H1 (cell line): ENCODE measurements around the gene SLC12A6. TPM values are rescaled to one million over a fixed set of nuclear protein-coding genes. Genes with fewer than 3 reads are reported as not detected.

Experiments used
- CTCF ChIA-PET: fragments of 300-600 bp; sonication (Branson Sonifier 250); formaldehyde crosslinking; loops from one replicate; lab custom pipeline; 2021; ENCODE audit not compliant: partially characterized antibody; lab: Charles Lee
- POLR2A ChIA-PET: fragments of 300-600 bp; sonication (Branson Sonifier 250); formaldehyde crosslinking; loops from one replicate; lab custom pipeline; 2021; ENCODE audit warnings: inconsistent platforms; ENCODE audit not compliant: partially characterized antibody; lab: Charles Lee
- DNase-seq, 2 experiments: peaks; one replicate each; pipeline versions ENCODE4 v3.0.0 to v3.0.0-alpha.2; 2010 to 2022; ENCODE audit warnings: low spot score in 2 of 2, low read depth in 1 of 2, mixed read lengths in 1 of 2
- FAIRE-seq: peaks from 2 replicates; lab custom pipeline; 2011; peaks lifted over from hg19 to GRCh38; lab: Jason Lieb, UNC
- H2AFZ ChIP-seq: 2 replicates; pipeline ENCODE4 v1.8.1; 2012; ENCODE audit warnings: low read length, inconsistent platforms
- H2AK5ac ChIP-seq: 2 replicates; pipeline ENCODE4 v1.6.1; 2013; ENCODE audit warnings: low read depth, low read length
- H2BK120ac ChIP-seq: replicated peaks from 2 replicates; pipeline ENCODE3; 2013; ENCODE audit warnings: low read depth, low read length, inconsistent platforms
- H2BK12ac ChIP-seq: 2 replicates; pipeline ENCODE4 v1.6.1; 2013; ENCODE audit warnings: low read depth, low read length
- H2BK15ac ChIP-seq: 2 replicates; pipeline ENCODE4 v1.6.1; 2013; ENCODE audit warnings: low read length
- H2BK20ac ChIP-seq: 2 replicates; pipeline ENCODE4 v1.6.1; 2013; ENCODE audit warnings: low read length
- H2BK5ac ChIP-seq: 2 replicates; pipeline ENCODE4 v1.6.1; 2013; ENCODE audit warnings: low read depth, low read length
- H3K14ac ChIP-seq: 2 replicates; pipeline ENCODE4 v1.6.1; 2013; ENCODE audit warnings: inconsistent platforms; ENCODE audit not compliant: insufficient read length
- H3K18ac ChIP-seq: 2 replicates; pipeline ENCODE4 v1.6.1; 2013; ENCODE audit warnings: low read length; ENCODE audit errors: extremely low read depth
- H3K23ac ChIP-seq: 2 replicates; pipeline ENCODE4 v1.6.1; 2013; ENCODE audit warnings: inconsistent platforms; ENCODE audit not compliant: insufficient read length
- H3K23me2 ChIP-seq: 2 replicates; pipeline ENCODE4 v1.6.1; 2013; ENCODE audit warnings: low read depth, low read length
- H3K27ac ChIP-seq: 2 replicates; pipeline ENCODE4 v1.6.1; 2011; ENCODE audit warnings: low read depth, low read length, inconsistent platforms
- H3K27me3 ChIP-seq, 4 experiments: replicated peaks in 1 of 4; 1 replicate in 1 of 4; 2 replicates in 3 of 4; pipeline versions ENCODE4 v1.6.1 to v1.8.1; 2011 to 2013; ENCODE audit warnings: low read length in 3 of 4, mild to moderate bottlenecking in 3 of 4, inconsistent platforms in 2 of 4, mixed read lengths in 2 of 4, moderate library complexity in 1 of 4; ENCODE audit not compliant: control insufficient read depth in 3 of 4, insufficient read depth in 3 of 4; ENCODE audit errors: extremely low read depth in 1 of 4
- H3K36me3 ChIP-seq, 4 experiments: 2 replicates each; pipeline versions ENCODE4 v1.6.1 to v1.8.1; 2011 to 2013; ENCODE audit warnings: mild to moderate bottlenecking in 4 of 4, low read length in 3 of 4, moderate library complexity in 2 of 4, control low read depth in 1 of 4, inconsistent platforms in 1 of 4; ENCODE audit not compliant: insufficient read depth in 4 of 4, control insufficient read depth in 2 of 4
- H3K4ac ChIP-seq: replicated peaks from 2 replicates; pipeline ENCODE3; 2013; ENCODE audit warnings: low read length, low read depth, mixed read lengths, inconsistent platforms; ENCODE audit not compliant: insufficient read length
- H3K4me1 ChIP-seq, 4 experiments: replicated peaks in 1 of 4; 1 replicate in 1 of 4; 2 replicates in 3 of 4; pipeline versions ENCODE4 v1.6.1 to v1.8.1; 2011 to 2013; ENCODE audit warnings: low read length in 3 of 4, inconsistent platforms in 2 of 4, mixed read lengths in 1 of 4; ENCODE audit not compliant: insufficient read depth in 4 of 4, control insufficient read depth in 3 of 4
- H3K4me2 ChIP-seq, 2 experiments: 2 replicates each; pipeline versions ENCODE4 v1.6.1 to v1.8.1; 2011 to 2013; ENCODE audit warnings: low read depth in 2 of 2, low read length in 2 of 2, control low read depth in 1 of 2, inconsistent platforms in 1 of 2, mild to moderate bottlenecking in 1 of 2; ENCODE audit not compliant: insufficient read depth in 1 of 2
- H3K4me3 ChIP-seq, 4 experiments: fragments of 200-600, 300-600 bp in 1 of 4; sonication (generic), shearing (Covaris generic), sonication (Bioruptor Twin) in 1 of 4; 2 replicates each; pipeline versions ENCODE4 v1.5.1 to v1.8.1; 2011 to 2016; ENCODE audit warnings: low read length in 4 of 4, low read depth in 3 of 4, control low read depth in 2 of 4, inconsistent platforms in 2 of 4, mild to moderate bottlenecking in 2 of 4, mixed read lengths in 1 of 4, moderate library complexity in 1 of 4; ENCODE audit not compliant: insufficient read depth in 2 of 4; ENCODE audit errors: extremely low read depth in 1 of 4
- H3K56ac ChIP-seq: replicated peaks from 2 replicates; pipeline ENCODE3; 2013; ENCODE audit warnings: low read depth, mild to moderate bottlenecking, mixed read lengths, low read length, inconsistent platforms; ENCODE audit not compliant: insufficient read length
- H3K79me1 ChIP-seq: 2 replicates; pipeline ENCODE4 v1.6.1; 2013; ENCODE audit warnings: low read depth, low read length, control low read depth
- H3K79me2 ChIP-seq, 2 experiments: 2 replicates each; pipeline versions ENCODE4 v1.6.1 to v1.8.1; 2012 to 2013; ENCODE audit warnings: low read length in 2 of 2, mild to moderate bottlenecking in 2 of 2, inconsistent platforms in 1 of 2; ENCODE audit not compliant: insufficient read depth in 2 of 2, control insufficient read depth in 1 of 2
- H3K9ac ChIP-seq, 4 experiments: replicated peaks in 1 of 4; 1 replicate in 1 of 4; 2 replicates in 3 of 4; pipeline versions ENCODE4 v1.6.1 to v1.8.1; 2011 to 2013; ENCODE audit warnings: low read depth in 3 of 4, low read length in 3 of 4, control low read depth in 2 of 4, mild to moderate bottlenecking in 2 of 4, moderate library complexity in 2 of 4, inconsistent platforms in 1 of 4; ENCODE audit errors: extremely low read depth in 1 of 4
- H3K9me3 ChIP-seq, 2 experiments: 2 replicates each; pipeline versions ENCODE4 v1.6.1 to v1.8.1; 2012 to 2013; ENCODE audit warnings: mild to moderate bottlenecking in 2 of 2, moderate library complexity in 2 of 2, control low read depth in 1 of 2, inconsistent platforms in 1 of 2, low read depth in 1 of 2, low read length in 1 of 2, mixed read lengths in 1 of 2; ENCODE audit not compliant: insufficient read depth in 2 of 2
- H4K20me1 ChIP-seq, 2 experiments: replicated peaks in 1 of 2; 2 replicates each; pipeline versions ENCODE3 to v1.8.1; 2011 to 2013; ENCODE audit warnings: inconsistent platforms in 2 of 2, low read length in 2 of 2, mild to moderate bottlenecking in 1 of 2; ENCODE audit not compliant: insufficient read depth in 2 of 2, control insufficient read depth in 1 of 2
- H4K5ac ChIP-seq: 2 replicates; pipeline ENCODE4 v1.6.1; 2013; ENCODE audit warnings: low read length, low read depth, mixed read lengths, inconsistent platforms; ENCODE audit not compliant: insufficient read length
- H4K8ac ChIP-seq: 2 replicates; pipeline ENCODE4 v1.8.0; 2013; ENCODE audit warnings: mild to moderate bottlenecking, moderate library complexity, low read length, inconsistent platforms; ENCODE audit not compliant: insufficient read depth; ENCODE audit errors: extremely low read depth
- H4K91ac ChIP-seq: replicated peaks from 2 replicates; pipeline ENCODE3; 2013; ENCODE audit warnings: low read length, mixed read lengths, inconsistent platforms; ENCODE audit not compliant: insufficient read length
- ATF2 ChIP-seq: IDR thresholded peaks from 2 replicates; pipeline ENCODE4 v1.6.1; 2012; ENCODE audit warnings: low read length, inconsistent platforms
- BACH1 ChIP-seq: IDR thresholded peaks from 2 replicates; pipeline ENCODE4 v1.6.1; 2012; ENCODE audit warnings: low read length, improper control_type of control experiment
- CEBPB ChIP-seq: IDR thresholded peaks from 2 replicates; pipeline ENCODE4 v1.6.1; 2012; ENCODE audit warnings: low read depth, low read length
- CHD1 ChIP-seq: IDR thresholded peaks from 2 replicates; pipeline ENCODE4 v1.6.1; 2012; ENCODE audit warnings: low read depth, low read length, improper control_type of control experiment
- CTBP2 ChIP-seq: IDR thresholded peaks from 2 replicates; pipeline ENCODE4 v1.7.0; 2011; ENCODE audit warnings: borderline replicate concordance, mild to moderate bottlenecking, moderate library complexity, mixed read lengths, low read length; ENCODE audit not compliant: insufficient read depth, insufficient read length
- GTF2F1 ChIP-seq: IDR thresholded peaks from 2 replicates; pipeline ENCODE4 v1.6.1; 2012; ENCODE audit warnings: low read depth, low read length, improper control_type of control experiment, borderline replicate concordance
- JUN ChIP-seq: IDR thresholded peaks from 2 replicates; pipeline ENCODE4 v1.6.1; 2011; ENCODE audit warnings: low read depth, mild to moderate bottlenecking, improper control_type of control experiment, low read length
- RBBP5 ChIP-seq: IDR thresholded peaks from 2 replicates; pipeline ENCODE4 v1.7.1; 2012; ENCODE audit warnings: low read depth, mild to moderate bottlenecking, inconsistent platforms, low read length, moderate library complexity, borderline replicate concordance
- RNF2 ChIP-seq: fragments of 200-900, 300-1000 bp; sonication (generic); IDR thresholded peaks from 2 replicates; pipeline ENCODE4 v1.7.1; 2016; ENCODE audit warnings: borderline replicate concordance, low read depth, mild to moderate bottlenecking, antibody characterized with exemption, low read length; ENCODE audit not compliant: poor library complexity, severe bottlenecking; ENCODE audit errors: missing control alignments
- RXRA ChIP-seq: IDR thresholded peaks from 2 replicates; pipeline ENCODE4 v1.6.1; 2011; ENCODE audit warnings: low read depth, mild to moderate bottlenecking, low read length, moderate library complexity; ENCODE audit not compliant: insufficient read depth
- SAP30 ChIP-seq: fragments of 300-600 bp; sonication (generic); IDR thresholded peaks from 2 replicates; pipeline ENCODE4 v1.7.1; 2012; ENCODE audit warnings: low read length, moderate library complexity, mild to moderate bottlenecking, inconsistent platforms; ENCODE audit not compliant: insufficient read depth, insufficient replicate concordance
- SIX5 ChIP-seq: IDR thresholded peaks from 2 replicates; pipeline ENCODE4 v1.6.1; 2011; ENCODE audit warnings: mild to moderate bottlenecking, low read depth, low read length
- WGBS, 2 experiments: shearing (Covaris generic) in 1 of 2; methylation state at CpG; one replicate each; pipeline versions ENCODE4 v1.1.6 to v1.1.7; 2013 to 2015; ENCODE audit warnings: low lambda C conversion rate in 2 of 2, mixed read lengths in 2 of 2, inconsistent platforms in 1 of 2, low coverage in 1 of 2, missing lambda C conversion rate in 1 of 2; ENCODE audit not compliant: insufficient replicate concordance in 2 of 2, insufficient coverage in 1 of 2, insufficient read length in 1 of 2; ENCODE audit errors: extremely low coverage in 1 of 2, missing lambda C conversion rate in 1 of 2; 5-methylcytosine and 5-hydroxymethylcytosine counted together
- polyA plus RNA-seq, 7 experiments: library from polyadenylated mRNA; depleted of rRNA in 3 of 7; stranded (reverse) in 5 of 7; unstranded in 2 of 7; fragments of >200 nt in 5 of 7; fragments of 200-250 nt in 2 of 7; gene quantifications; 1 replicate in 5 of 7; 2 replicates in 1 of 7; 4 replicates in 1 of 7; pipeline versions ENCODE4 v1.2.1 to v1.2.3, GENCODE V29; 2011 to 2013; ENCODE audit warnings: missing spikeins in 2 of 7, mixed read lengths in 2 of 7
- total RNA-seq: library from RNA; stranded (reverse); fragmentation: NEBNext Ultra II Directional; extraction: Animal tissue kit (Norgen Biotek cat#: 25700); gene quantifications from 2 replicates; pipeline ENCODE4 v1.2.1, GENCODE V29; 2021

SLC12A6 gene
- total and polyA plus RNA-seq, 2 of the 8 experiments (the other 6 are each of a cell fraction or from before 2014, with no cell fraction given), result 9.2 to 11.1 TPM

DNA sequence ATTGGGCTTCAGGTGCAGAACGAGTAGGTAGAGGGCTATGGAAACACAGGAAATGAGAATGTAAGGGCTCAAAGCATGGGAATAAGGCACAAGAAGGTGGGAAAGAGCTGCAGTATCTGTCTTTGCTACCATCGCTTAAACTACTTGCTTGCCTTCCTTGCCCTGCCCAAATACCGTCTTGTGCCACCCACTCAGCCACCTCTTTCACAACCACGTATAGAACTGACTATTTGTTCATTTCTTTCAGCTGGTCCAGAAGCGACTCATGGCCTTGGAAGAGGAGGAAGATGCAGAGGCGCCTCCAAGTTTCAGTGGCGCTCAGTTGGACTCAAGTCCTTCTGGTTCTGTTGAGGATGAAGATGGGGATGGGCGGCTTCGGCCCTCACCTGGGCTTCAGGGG, 17.7 kb upstream of the SLC12A6 start:
- Histone ChIP-seq H2BK12ac (no peak overlapping the region), H3K79me1 (no peaks in the 10 kb centered on the region), H3K4me1 (peaks cover 2 to 8% (median 5%) of the 10 kb centered on the region in 4 experiments; a peak in 5 of 7 replicates), H2AFZ (no peak overlapping the region), H2BK5ac (no peak overlapping the region), H4K91ac (no peak overlapping the region), H2AK5ac (no peak overlapping the region), H3K36me3 (peaks cover 7 to 33% (median 23%) of the 10 kb centered on the region in 4 experiments), H4K8ac (no peak overlapping the region), H3K27ac (no peak overlapping the region), H2BK15ac (no peak overlapping the region), H2BK20ac (no peak overlapping the region), H3K23me2 (no peaks in the 10 kb centered on the region), H3K14ac (no peak overlapping the region), H3K56ac (no peak overlapping the region), H3K4me2 (no peak overlapping the region), H3K27me3 (no peaks in the 10 kb centered on the region), H3K79me2 (no peaks in the 10 kb centered on the region), H3K9me3 (no peaks in the 10 kb centered on the region), H3K23ac (no peak overlapping the region), H4K20me1 (peaks cover 0 to 6% of the 10 kb centered on the region in 2 experiments), H3K18ac (no peak overlapping the region), H3K9ac (no peak overlapping the region), H4K5ac (no peak overlapping the region), H3K4me3 (no peak overlapping the region), H3K4ac (no peak overlapping the region), H2BK120ac (no peak overlapping the region)
- ChIA-PET POLR2A (interaction anchor here (1.0 to 3.6 kb wide), 4 partner anchors 10 to 18 kb away, joined by 3 to 18 read pairs (median 7); partner anchors contain the start of genes LPCAT4, NOP10 and NUTM1), CTCF (interaction anchor here (0.9 to 2.6 kb wide), 6 partner anchors 10 to 246 kb away, joined by 3 to 9 read pairs (median 4); partner anchors contain the start of genes LPCAT4, NOP10 and NUTM1)
- FAIRE-seq (no peak), DNase-seq (no peak)
- 88% methylated on average over 9 of the region's 9 CpGs; no CpG with 5 or more reads in 1 of the 2 experiments for whole genome bisulfite sequencing, 2 experiments
- TF ChIP-seq CEBPB (no peak), GTF2F1 (no peak), JUN (no peak), CTBP2 (no peak), CHD1 (no peak), RNF2 (no peak), RBBP5 (no peak), RXRA (no peak), SAP30 (no peak), SIX5 (no peak), ATF2 (no peak), BACH1 (no peak)
